Activated CD8-positive, alpha-beta memory T cell treated with anti-CD3 and anti-CD28 coated beads, Interleukin-2, amount 50 U/mL, for 1 hour (primary cell): ENCODE results near the gene IBTK.
"Not testable (repeated sequence)": the region's sequence is repeated elsewhere in the genome, so short reads cannot be mapped to it uniquely, and the experiment has no call there.

Experiments used
- DNase-seq: peaks from one replicate; pipeline ENCODE4 v3.0.0-alpha.2; 2020; ENCODE audit errors: extremely low read depth

IBTK gene

DNA sequence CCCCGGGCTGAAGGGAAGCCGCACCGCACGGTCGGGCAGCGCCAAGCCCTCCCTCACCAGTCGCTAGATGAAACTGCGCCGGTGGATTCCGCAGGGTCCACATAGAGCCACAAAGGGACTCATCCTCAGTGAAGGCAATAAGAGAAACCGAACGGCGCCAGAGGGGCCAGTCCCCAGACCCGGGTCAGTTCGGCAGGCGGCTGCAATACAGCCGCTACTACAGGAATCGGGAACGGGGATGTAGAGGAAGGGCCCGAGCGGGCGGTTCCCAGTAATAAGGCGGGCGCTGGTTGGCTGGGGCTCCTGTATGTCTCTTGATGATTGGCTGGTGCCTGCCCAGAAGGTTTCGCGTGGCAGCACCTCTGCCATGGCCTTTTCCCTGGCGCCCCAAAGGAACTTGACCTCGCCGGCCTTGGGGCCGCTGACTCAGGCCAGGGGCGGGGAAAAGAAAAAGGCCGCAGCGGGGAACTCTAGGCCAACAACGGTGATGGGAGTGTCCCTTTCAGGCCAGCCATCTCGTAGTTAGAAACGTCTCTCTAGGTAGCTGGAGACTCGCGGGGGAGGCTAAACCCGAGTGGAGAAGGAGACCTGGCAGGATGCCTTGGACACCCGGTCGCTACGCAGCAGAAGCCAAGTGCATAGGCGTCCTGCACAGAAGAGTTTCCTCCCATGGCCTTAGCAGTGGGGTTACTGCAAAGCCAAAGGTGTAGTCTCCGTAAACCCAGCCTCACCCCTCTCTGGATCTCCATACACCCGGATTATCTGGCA lies at the start of gene IBTK:
Gene IBTK, minus strand, starts transcription at position 240 of the 768 bp plus-strand sequence. CDS start 7,258 bp downstream, outside the sequence.
- DNase-seq: peak; percentile 71

DNA sequence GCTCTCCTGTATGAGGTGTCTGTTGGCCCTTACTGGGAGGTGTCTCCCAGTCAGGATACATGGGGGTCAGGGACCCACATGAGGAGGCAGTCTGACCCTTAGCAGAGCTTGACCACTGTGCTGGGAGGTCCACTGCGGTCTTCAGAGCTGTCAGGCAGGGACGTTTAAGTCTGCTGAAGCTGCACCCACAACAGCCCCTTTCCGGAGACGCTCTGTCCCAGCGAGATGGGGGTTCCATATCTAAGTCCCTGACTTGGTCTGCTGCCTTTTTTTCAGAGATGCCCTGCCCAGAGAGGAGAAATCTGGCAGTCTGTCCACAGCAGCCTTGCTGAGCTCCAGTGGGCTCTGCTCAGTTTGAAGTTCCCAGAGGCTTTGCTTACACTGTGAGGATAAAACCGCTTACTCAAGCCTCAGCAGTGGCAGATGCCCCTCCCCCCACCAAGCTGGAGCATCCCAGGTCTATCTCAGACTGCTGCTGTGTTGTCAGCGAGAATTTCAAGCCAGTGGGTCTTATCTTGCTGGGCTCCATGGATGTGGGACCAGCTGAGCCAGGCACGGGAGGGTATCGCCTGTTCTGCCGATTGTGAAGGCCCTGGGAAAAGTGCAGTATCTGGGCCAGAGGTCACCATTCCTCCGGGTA lies 36.3 kb upstream of the IBTK start:
- no peak for DNase-seq

GRCh38 chr6:82281550-82281949 lies 34.0 kb upstream of the IBTK start:
- not testable (repeated sequence) for DNase-seq

GRCh38 chr6:82277686-82278085 lies 30.1 kb upstream of the IBTK start:
- DNase-seq: no peak

DNA sequence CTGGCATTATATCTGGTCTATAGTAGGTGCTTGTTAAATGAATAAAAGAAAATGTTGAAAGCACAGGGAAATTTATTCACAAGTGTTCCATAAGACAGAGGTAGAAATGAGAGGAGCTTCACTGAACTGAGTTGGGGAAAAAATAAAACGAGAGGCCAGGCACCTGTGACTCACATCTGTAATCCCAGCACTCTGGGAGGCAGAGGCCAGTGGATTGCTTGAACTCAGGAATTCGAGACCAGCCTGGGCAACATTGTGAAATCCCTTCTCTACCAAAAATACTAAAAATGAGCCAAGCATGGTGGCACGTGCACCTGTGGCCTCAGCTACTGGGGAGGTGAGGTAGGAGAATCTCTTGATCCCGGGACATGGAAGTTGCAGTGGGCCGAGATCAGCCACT lies 28.1 kb upstream of the IBTK start:
- DNase-seq: no peak

DNA sequence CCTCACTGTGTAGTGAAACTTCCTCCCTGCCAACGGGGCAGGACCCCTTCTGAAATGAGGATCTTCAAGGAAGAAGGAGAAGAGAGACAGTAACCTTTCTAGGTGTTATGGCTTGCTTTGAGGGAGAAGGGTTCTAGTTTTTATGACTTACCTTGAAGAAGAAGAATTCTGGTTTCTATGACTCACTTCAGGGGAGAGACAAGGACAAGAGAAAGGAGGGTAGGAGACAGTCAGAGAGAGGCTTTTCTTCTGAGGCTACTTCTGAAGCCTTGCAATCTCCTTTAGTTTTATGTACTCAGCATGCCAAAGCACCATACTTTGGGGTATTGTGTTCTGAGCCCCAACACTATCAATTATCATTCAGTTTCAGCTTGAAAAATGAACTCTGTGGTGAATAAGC lies 25.8 kb upstream of the IBTK start:
- no peak for DNase-seq

DNA sequence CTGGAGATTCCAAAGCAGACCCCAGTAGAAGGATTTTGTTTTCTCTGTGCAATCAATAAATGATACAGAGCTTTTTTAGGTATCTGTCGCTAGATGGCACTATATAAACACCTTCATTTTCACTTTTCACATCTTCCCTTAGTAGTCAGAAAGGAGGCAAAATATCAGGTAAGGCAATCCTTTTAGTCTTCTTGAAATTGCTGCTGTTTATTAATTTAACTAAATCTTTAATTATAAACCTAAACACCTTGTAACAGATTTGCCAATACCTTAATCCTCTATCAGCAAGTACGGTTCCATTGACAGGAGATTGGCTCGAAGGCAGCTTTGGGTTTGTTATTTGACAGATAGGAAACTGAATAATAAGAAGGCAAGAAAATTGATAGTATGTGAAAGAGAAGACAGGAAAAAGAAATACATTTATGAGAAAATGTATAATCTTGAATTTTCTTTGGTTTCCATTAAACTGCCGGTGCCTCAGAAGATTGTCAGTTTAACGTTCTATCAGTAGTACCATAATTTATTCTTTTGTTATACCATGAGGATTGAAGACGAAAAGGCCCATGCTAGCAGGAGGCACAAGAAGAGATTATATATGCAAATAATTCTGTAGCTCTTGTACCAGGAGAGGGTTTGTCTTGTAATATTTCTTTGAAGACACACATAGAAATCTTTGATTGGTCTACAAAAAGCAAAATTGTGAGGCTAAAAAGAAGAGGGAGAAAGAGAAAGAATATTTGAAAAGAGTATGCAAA lies 23.5 kb upstream of the IBTK start:
- DNase-seq: no peak

GRCh38 chr6:82268301-82268846 lies 20.8 kb upstream of the IBTK start:
- no peak for DNase-seq

GRCh38 chr6:82264824-82265223 lies 17.3 kb upstream of the IBTK start:
- no peak for DNase-seq

DNA sequence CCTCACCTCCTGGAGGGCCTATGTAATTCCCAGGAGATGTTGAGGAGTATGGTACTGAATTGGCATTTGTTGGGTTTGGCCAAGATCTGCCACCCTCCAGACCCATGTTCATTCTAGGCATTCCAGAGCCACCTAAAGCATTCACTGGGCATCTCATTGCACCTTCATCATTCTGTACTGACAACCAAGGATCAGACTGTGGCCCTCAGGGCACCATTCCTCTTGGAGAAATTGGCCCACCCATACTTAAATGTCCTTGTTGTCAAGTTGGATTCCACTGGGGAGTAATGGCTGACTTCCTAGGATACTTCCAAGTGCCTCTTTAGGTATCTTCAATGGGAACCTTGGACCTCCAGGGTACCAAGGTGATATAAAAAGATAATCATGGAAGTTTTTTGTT lies 16.8 kb upstream of the IBTK start:
- DNase-seq: no peak

DNA sequence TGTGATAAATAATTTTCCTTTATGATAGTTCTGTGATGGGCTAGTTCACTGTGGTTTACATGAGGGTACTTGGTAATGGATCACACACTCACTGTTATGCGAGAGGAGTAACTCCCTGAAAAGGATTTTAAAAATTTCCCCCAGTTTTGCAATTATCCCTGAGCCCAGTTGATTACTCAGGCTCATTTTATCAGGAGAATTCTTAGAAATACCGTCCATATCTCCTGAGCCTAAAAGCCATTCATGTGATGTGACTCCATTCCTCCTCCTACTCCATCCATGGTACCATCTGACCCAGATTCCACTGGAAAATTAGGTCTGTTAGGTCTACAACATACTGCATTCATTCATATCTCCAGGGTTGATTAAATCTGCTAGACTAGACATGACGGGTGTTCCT lies 16.4 kb upstream of the IBTK start:
- DNase-seq: no peak

- no peak for DNase-seq
Measured at GRCh38 chr6:82260997-82261732, 13.6 kb upstream of the IBTK start.

DNA sequence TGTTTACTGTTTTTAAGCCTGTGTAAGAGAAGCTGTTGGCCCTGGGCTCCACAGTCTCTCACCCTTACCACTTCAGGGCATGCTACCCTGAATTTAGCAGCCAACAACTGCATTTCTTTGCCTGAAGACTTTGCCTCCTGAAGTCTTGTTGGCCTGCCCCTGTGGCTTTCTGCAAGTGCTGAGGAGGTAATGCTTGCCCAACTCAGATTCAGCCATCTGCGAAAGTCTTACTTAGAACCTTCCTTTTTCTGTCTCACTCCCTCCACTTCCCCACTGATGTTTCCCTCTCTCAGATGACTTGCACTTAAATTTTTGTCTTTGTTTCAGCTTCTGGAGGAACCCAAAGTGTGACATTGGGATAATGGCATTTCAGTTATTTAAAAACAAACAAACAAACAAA lies 11.8 kb upstream of the IBTK start:
- no peak for DNase-seq

DNA sequence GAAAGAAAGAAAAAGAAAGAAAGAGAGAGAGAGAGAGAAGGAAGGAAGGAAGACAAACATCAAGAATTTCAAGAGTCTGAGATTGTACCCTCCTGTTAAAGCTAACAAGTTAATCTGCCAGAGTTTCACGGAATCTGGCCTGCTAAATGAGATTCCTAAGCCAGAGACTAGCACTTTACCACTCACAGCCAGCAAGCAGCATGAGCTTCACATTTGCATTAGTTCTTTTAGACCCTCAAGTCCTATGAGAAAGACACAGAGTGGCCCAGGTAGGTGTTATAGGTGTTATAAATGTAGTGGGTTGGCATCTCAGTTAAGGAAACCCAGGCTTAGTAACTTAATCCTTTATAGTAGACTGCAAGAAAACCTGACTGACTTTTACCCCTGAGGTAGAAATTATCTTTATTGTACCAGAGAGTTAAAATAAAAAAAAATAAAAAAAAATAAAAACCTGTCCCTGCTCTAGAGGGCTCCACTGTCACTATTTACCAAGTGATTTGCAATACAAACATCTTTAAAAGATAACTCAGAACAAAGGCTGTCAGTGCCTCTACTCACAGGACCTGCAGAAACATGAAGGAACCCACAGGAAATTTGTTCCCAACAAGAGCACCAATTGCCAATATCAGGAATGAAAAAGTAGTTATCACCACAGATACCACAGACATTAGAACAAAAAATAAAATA lies 9.7 kb upstream of the IBTK start:
- DNase-seq: no peak

DNA sequence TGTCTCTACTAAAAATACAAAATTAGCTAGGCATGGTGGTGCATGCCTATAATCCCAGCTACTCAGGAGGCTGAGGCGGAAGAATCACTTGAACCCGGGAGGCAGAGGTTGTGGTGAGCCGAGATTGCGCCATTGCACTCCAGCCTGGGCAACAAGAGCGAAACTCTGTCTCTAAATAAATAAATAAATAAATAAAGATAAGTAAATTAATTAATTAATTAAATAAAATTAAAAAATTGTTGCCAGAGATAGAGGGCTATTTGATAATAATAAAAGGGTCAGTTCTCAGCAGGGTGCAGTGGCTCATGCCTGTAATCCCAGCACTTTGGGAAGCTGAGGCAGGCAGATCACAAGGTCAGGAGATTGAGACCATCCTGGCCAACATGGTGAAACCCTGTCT lies 7.2 kb upstream of the IBTK start:
- not testable (repeated sequence) for DNase-seq

DNA sequence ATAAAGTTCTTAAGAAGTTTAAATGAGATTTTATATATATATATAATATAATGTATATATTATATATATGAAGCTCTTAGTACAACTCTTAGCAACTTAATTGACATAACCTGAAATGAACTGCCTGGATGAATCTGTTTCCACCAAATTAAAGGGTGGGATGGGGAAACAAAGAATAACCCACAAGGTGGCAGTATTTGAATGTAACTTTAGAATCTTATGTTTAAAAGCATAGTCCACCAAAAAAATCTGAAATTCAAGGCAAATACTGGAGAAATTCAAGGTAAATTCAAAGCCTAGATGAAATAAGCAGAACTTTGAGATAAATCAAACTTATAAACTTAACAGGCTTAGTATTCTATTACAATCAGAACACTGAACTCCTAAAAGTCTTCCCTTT lies 4.4 kb upstream of the IBTK start:
- DNase-seq: no peak

DNA sequence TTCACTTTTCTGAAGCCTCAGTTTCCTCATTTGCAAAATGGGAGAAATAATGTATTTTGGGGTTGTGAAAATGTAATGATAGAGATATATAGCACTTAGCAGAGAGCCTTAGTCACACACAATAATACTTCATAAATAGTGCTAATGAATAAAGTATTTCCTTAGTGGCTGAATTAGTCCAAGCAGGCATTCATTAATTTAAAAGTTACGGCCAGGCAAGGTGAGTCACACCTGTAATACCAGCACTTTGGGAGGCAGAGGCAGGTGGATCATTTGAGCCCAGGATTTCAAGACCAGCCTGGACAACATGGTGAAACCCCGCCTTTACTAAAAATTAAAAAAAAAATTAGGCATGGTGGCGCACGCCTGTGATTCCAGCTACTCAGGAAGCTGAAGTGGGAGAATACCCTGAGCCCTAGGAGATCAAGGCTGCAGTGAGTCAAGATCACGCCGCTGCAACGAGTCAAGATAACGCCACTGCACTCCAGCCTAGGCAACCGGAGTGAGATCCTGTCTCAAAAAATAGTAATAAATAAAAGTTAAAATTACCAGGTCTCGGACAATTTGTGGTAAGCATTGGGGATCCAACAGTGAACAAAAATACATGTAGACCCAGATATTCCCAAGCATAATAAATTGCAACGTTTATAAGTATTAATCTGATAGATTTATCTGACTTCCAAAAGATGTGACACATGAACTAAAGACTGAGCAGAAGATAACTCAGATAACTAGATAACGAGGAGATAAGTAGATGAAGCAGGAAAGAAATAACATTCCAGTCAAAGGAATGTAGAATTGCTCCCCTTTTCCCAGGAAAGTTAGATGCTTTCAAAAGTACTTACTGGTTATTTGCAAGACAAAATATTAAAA lies 2.1 kb upstream of the IBTK start:
- no peak for DNase-seq

- DNase-seq: no peak
Measured at GRCh38 chr6:82248273-82248735, 760 bp upstream of the IBTK start.

GRCh38 chr6:82246802-82247504 lies 591 bp downstream of the IBTK start:
- DNase-seq: no peak
